Activated B cell treated with CpG ODN at 0.5 μM for 24 hours (primary cell): ENCODE results near the gene ATP6V1G2. TPM values are rescaled to one million over a fixed set of nuclear protein-coding genes. Genes with fewer than 3 reads are reported as not detected.
"Not testable (repeated sequence)": the region's sequence is repeated elsewhere in the genome, so short reads cannot be mapped to it uniquely, and the experiment has no call there.

Experiments
- ATAC-seq: fragments of 200-7000 bp; cut with Tn5 transposase; one replicate; pipeline ENCODE4 v1.10.0; 2021; ENCODE audit warnings: low read depth, mild to moderate bottlenecking, moderate library complexity
- CTCF ChIA-PET: fragments of 350-600 bp; sonication (Branson Sonifier 250); formaldehyde crosslinking; loops from one replicate; lab custom pipeline; 2021; ENCODE audit warnings: antibody characterized with exemption; lab: Charles Lee
- POLR2A ChIA-PET: fragments of 350-600 bp; sonication (Branson Sonifier 250); formaldehyde crosslinking; loops from one replicate; lab custom pipeline; 2021; ENCODE audit warnings: antibody characterized with exemption; lab: Charles Lee
- DNase-seq: peaks from one replicate; pipeline ENCODE4 v3.0.0; 2022
- H3K27ac Mint-ChIP-seq: one replicate; pipeline ENCODE4 v1.8.0; 2020; ENCODE audit warnings: mixed read lengths
- H3K27me3 Mint-ChIP-seq: one replicate; pipeline ENCODE4 v1.8.0; 2021; ENCODE audit warnings: mixed read lengths
- H3K36me3 Mint-ChIP-seq: one replicate; pipeline ENCODE4 v1.8.0; 2021; ENCODE audit warnings: low read depth, mixed read lengths
- H3K4me1 Mint-ChIP-seq: one replicate; pipeline ENCODE4 v1.8.0; 2021; ENCODE audit warnings: mixed read lengths
- H3K4me3 Mint-ChIP-seq: one replicate; pipeline ENCODE4 v1.8.0; 2020; ENCODE audit warnings: mild to moderate bottlenecking, mixed read lengths
- H3K9me3 Mint-ChIP-seq: one replicate; pipeline ENCODE4 v1.8.0; 2020; ENCODE audit warnings: mixed read lengths
- CTCF ChIP-seq: fragments of 200-600 bp; IDR thresholded peaks from one replicate; pipeline ENCODE4 v1.8.0; 2022; ENCODE audit warnings: antibody characterized with exemption, mild to moderate bottlenecking
- intact Hi-C: fragments of 100-400 bp; cut with micrococcal nuclease; formaldehyde crosslinking; loops from one replicate; pipeline ENCODE4 v1.15.1; 2024
- total RNA-seq: library from RNA; stranded (reverse); gene quantifications from 2 replicates; pipeline ENCODE4 v1.2.3, GENCODE V29; 2022

ATP6V1G2 gene
- total RNA-seq, 1 donor from 2014 or later: 1.9 TPM

- CTCF ChIA-PET: interaction anchor here (2.1 to 25.8 kb wide), 3 partner anchors 9 to 39 kb away, joined by 20 to 773 read pairs (median 611); partner anchors contain the start of genes LST1, LTA, LTB and NCR3
- H3K9me3 Mint-ChIP-seq: no peaks in the 10 kb centered on the region
- ATAC-seq (peak; percentile 43), DNase-seq (peak; percentile 58)
- peaks cover 90% of the 10 kb centered on the region for H3K4me1 Mint-ChIP-seq
- H3K27me3 Mint-ChIP-seq: no peaks in the 10 kb centered on the region
- intact Hi-C loops: loop anchor here (1.0 kb wide), 2 partner anchors 12 to 21 kb away; partner anchors contain the start of gene NFKBIL1
- H3K36me3 Mint-ChIP-seq: peaks cover 20% of the 10 kb centered on the region
- POLR2A ChIA-PET: interaction anchor here (0.6 to 9.2 kb wide), 17 partner anchors 8 to 304 kb away, joined by 3 to 580 read pairs (median 8); partner anchors contain the start of genes ABHD16A, ATP6V1G2, BAG6 and C6orf47
- peak overlapping the region; percentile 83 for H3K4me3 Mint-ChIP-seq
- no peak for TF ChIP-seq CTCF
- H3K27ac Mint-ChIP-seq: peak overlapping the region; percentile 94
Observed at GRCh38 chr6:31558631-31559500, 12.5 kb upstream of the ATP6V1G2 start.

- H3K27ac Mint-ChIP-seq: peak overlapping the region; percentile 94
- H3K27me3 Mint-ChIP-seq: no peaks in the 10 kb centered on the region
- intact Hi-C loops: no loop called here
- no peak for DNase-seq
- no peak for TF ChIP-seq CTCF
- H3K4me3 Mint-ChIP-seq: peak overlapping the region; percentile 83
- H3K36me3 Mint-ChIP-seq: peaks cover 16% of the 10 kb centered on the region
- POLR2A ChIA-PET: interaction anchor here (1.0 to 9.2 kb wide), 13 partner anchors 7 to 274 kb away, joined by 4 to 580 read pairs (median 19); partner anchors contain the start of genes ATP6V1G2, BAG6, C6orf47 and DDX39B
- H3K4me1 Mint-ChIP-seq: peaks cover 84% of the 10 kb centered on the region
- CTCF ChIA-PET: interaction anchor here (21.5 to 25.8 kb wide), 2 partner anchors 20 to 40 kb away, joined by 611 to 773 read pairs; partner anchors contain the start of genes LST1, LTA, LTB and NCR3
- no peaks in the 10 kb centered on the region for H3K9me3 Mint-ChIP-seq
- no peak for ATAC-seq
Observed at GRCh38 chr6:31558318-31558625, 11.9 kb upstream of the ATP6V1G2 start.

- CTCF ChIA-PET: interaction anchor here (21.5 to 25.8 kb wide), 2 partner anchors 21 to 40 kb away, joined by 611 to 773 read pairs; partner anchors contain the start of genes LST1, LTA, LTB and NCR3
- intact Hi-C loops: no loop called here
- peak overlapping the region; percentile 83 for H3K4me3 Mint-ChIP-seq
- peaks cover 78% of the 10 kb centered on the region for H3K4me1 Mint-ChIP-seq
- no peaks in the 10 kb centered on the region for H3K27me3 Mint-ChIP-seq
- H3K36me3 Mint-ChIP-seq: peaks cover 13% of the 10 kb centered on the region
- no peaks in the 10 kb centered on the region for H3K9me3 Mint-ChIP-seq
- no peak for ATAC-seq
- TF ChIP-seq CTCF: no peak
- peak overlapping the region; percentile 30 for H3K27ac Mint-ChIP-seq
- POLR2A ChIA-PET: interaction anchor here (0.7 to 9.2 kb wide), 14 partner anchors 9 to 340 kb away, joined by 3 to 580 read pairs (median 13); partner anchors contain the start of genes ABHD16A, ATP6V1G2, BAG6 and C6orf47
- DNase-seq: no peak
Observed at GRCh38 chr6:31557443-31558317, 11.3 kb upstream of the ATP6V1G2 start.

- no peak overlapping the region for H3K4me3 Mint-ChIP-seq
- peaks cover 73% of the 10 kb centered on the region for H3K4me1 Mint-ChIP-seq
- ATAC-seq (no peak), DNase-seq (no peak)
- no peak for TF ChIP-seq CTCF
- ChIA-PET CTCF (interaction anchor here (21.5 to 25.8 kb wide), 2 partner anchors 22 to 42 kb away, joined by 611 to 773 read pairs; partner anchors contain the start of genes LST1, LTA, LTB and NCR3), POLR2A (interaction anchor here (0.9 to 9.2 kb wide), 10 partner anchors 8 to 1761 kb away, joined by 3 to 580 read pairs (median 4); partner anchors contain the start of genes ABHD16A, C6orf47, LST1 and LTA)
- intact Hi-C loops: no loop called here
- H3K27ac Mint-ChIP-seq: peak overlapping the region; percentile 41
- H3K27me3 Mint-ChIP-seq: no peaks in the 10 kb centered on the region
- H3K36me3 Mint-ChIP-seq: peaks cover 13% of the 10 kb centered on the region
- no peaks in the 10 kb centered on the region for H3K9me3 Mint-ChIP-seq
Observed at GRCh38 chr6:31556307-31556706, 9.9 kb upstream of the ATP6V1G2 start.

GRCh38 chr6:31551371-31551770, 5.0 kb upstream of the ATP6V1G2 start:
- ATAC-seq (peak; percentile 19), DNase-seq (peak; percentile 52)
- intact Hi-C loops: loop anchor here (1.0 kb wide), 4 partner anchors 9 to 279 kb away; no protein-coding TSS in a partner anchor
- H3K9me3 Mint-ChIP-seq, H3K36me3 Mint-ChIP-seq, H3K27me3 Mint-ChIP-seq: not testable (repeated sequence)
- ChIA-PET CTCF (interaction anchor here (0.8 to 25.8 kb wide), 23 partner anchors 9 to 284 kb away, joined by 3 to 773 read pairs (median 4); partner anchors contain the start of genes AIF1, BAG6, DDX39B and LST1), POLR2A (interaction anchor here (0.7 to 8.7 kb wide), 19 partner anchors 8 to 312 kb away, joined by 3 to 234 read pairs (median 5); partner anchors contain the start of genes DDX39B, LST1, LTA and LTB)
- H3K4me3 Mint-ChIP-seq: peak overlapping the region; percentile 81
- peaks cover 58% of the 10 kb centered on the region for H3K4me1 Mint-ChIP-seq
- peak overlapping the region; percentile 87 for H3K27ac Mint-ChIP-seq
